Fibroblast of peridontal ligament (primary cell): ENCODE data around the gene UIMC1.

Experiments used
- DNase-seq: peaks from one replicate; pipeline ENCODE4 v3.0.0-alpha.2; 2010; ENCODE audit errors: extremely low read depth

Gene UIMC1

GRCh38 chr5:176886336-176887251 is 120.0 kb downstream of the UIMC1 start:
- no peak for DNase-seq

- DNase-seq: no peak
Measured at GRCh38 chr5:176884571-176884890, 122.0 kb downstream of the UIMC1 start.

- DNase-seq: no peak
Measured at GRCh38 chr5:176883700-176884570, 122.6 kb downstream of the UIMC1 start.

- no peak for DNase-seq
Measured at GRCh38 chr5:176882567-176882903, 124.0 kb downstream of the UIMC1 start.

GRCh38 chr5:176881816-176882566 is 124.6 kb downstream of the UIMC1 start:
- DNase-seq: no peak

GRCh38 chr5:176881021-176881749 is 125.4 kb downstream of the UIMC1 start:
- no peak for DNase-seq

GRCh38 chr5:176880366-176881020 is 126.1 kb downstream of the UIMC1 start:
- DNase-seq: no peak

- DNase-seq: no peak
Measured at GRCh38 chr5:176879663-176880361, 126.8 kb downstream of the UIMC1 start.

GRCh38 chr5:176878906-176879662 is 127.5 kb downstream of the UIMC1 start:
- no peak for DNase-seq

- no peak for DNase-seq
Measured at GRCh38 chr5:176878463-176878862, 128.1 kb downstream of the UIMC1 start.

GRCh38 chr5:176877793-176878331 is 128.7 kb downstream of the UIMC1 start:
- DNase-seq: no peak

- DNase-seq: no peak
Measured at GRCh38 chr5:176876506-176877431, 129.8 kb downstream of the UIMC1 start.

- no peak for DNase-seq
Measured at GRCh38 chr5:176875783-176876505, 130.6 kb downstream of the UIMC1 start.

- DNase-seq: no peak
Measured at GRCh38 chr5:176875014-176875550, 131.5 kb downstream of the UIMC1 start.

- no peak for DNase-seq
Measured at GRCh38 chr5:176874198-176874780, 132.3 kb downstream of the UIMC1 start.

GRCh38 chr5:176873541-176874172 is 132.9 kb downstream of the UIMC1 start:
- DNase-seq: no peak
